ENCODE data around the gene ITPR1. TPM values are rescaled to one million over a fixed set of nuclear protein-coding genes. Genes with fewer than 3 reads are reported as not detected.
A peak's percentile ranks its signal among the peaks of the same experiment; 100 is the strongest.

ITPR1 gene
- total and polyA plus RNA-seq, 4 donors: 3.7 to 39.4 (median 8.2) TPM

GRCh38 chr3:4670352-4670751 is 177.2 kb downstream of the ITPR1 start:
- WGBS: 78% methylated on average over 5 of the region's 5 CpGs
- H3K27ac ChIP-seq (ENCODE audit: low read depth in 1 of 2, low read length in 2 of 2): no peak overlapping the region
- no peak overlapping the region for H3K4me3 ChIP-seq (ENCODE audit: low read depth in 1 of 3, low read length in 3 of 3)
- H3K9ac ChIP-seq (ENCODE audit: low read depth in 1 of 2, low read length in 2 of 2): no peak overlapping the region
- no peaks in the 10 kb centered on the region for H3K27me3 ChIP-seq (ENCODE audit: control insufficient read depth in 4 of 4, insufficient read depth in 4 of 4, low read length in 3 of 4)
- H3K4me1 ChIP-seq (ENCODE audit: control insufficient read depth in 4 of 4, insufficient read depth in 4 of 4, low read length in 3 of 4): no peaks in the 10 kb centered on the region
- TF ChIP-seq REST (IDR thresholded peaks at IDR 0.05): no peak
- peak in 1 of 2 donors; percentile 39 for TF ChIP-seq RAD21 (IDR thresholded peaks at IDR 0.05)
- H3K36me3 ChIP-seq (ENCODE audit: control insufficient read depth in 4 of 4, insufficient read depth in 3 of 4, low read depth in 1 of 4, low read length in 3 of 4): peaks cover 0 to 5% (median 3%) of the 10 kb centered on the region in 4 donors
- no peaks in the 10 kb centered on the region for H3K9me3 ChIP-seq (ENCODE audit: control insufficient read depth in 4 of 4, low read length in 3 of 4)
- no peak for DNase-seq (ENCODE audit: low spot score)

GRCh38 chr3:4672725-4673275 is 179.7 kb downstream of the ITPR1 start:
- DNase-seq (ENCODE audit: low spot score): no peak
- TF ChIP-seq ZBTB33 (IDR thresholded peaks at IDR 0.05): no peak
- no peak for TF ChIP-seq REST (IDR thresholded peaks at IDR 0.05)
- no peak for TF ChIP-seq HNF4G (IDR thresholded peaks at IDR 0.05)
- no peak for TF ChIP-seq JUND (IDR thresholded peaks at IDR 0.05)
- TF ChIP-seq FOXA1 (IDR thresholded peaks at IDR 0.05): no peak
- TF ChIP-seq GABPA (IDR thresholded peaks at IDR 0.05 in 1 of 2, conservative IDR thresholded peaks at IDR 0.05 in 1 of 2): no peak
- no peak for TF ChIP-seq EGR1 (IDR thresholded peaks at IDR 0.05; ENCODE audit: low read depth in 2 of 2)
- no peak for TF ChIP-seq RAD21 (IDR thresholded peaks at IDR 0.05)
- no peak for TF ChIP-seq ATF3 (IDR thresholded peaks at IDR 0.05)
- TF ChIP-seq YY1 (IDR thresholded peaks at IDR 0.05): no peak
- no peak for TF ChIP-seq HNF4A (conservative IDR thresholded peaks at IDR 0.05)
- no peak for TF ChIP-seq MAX (IDR thresholded peaks at IDR 0.05)
- TF ChIP-seq RXRA (IDR thresholded peaks at IDR 0.05): no peak
- TF ChIP-seq FOXA2 (IDR thresholded peaks at IDR 0.05): no peak
- TF ChIP-seq NR2F2 (IDR thresholded peaks at IDR 0.05): no peak
- TF ChIP-seq CTCF (IDR thresholded peaks at IDR 0.05; ENCODE audit: low read depth, low read length, missing input control): no peak
- no peak for TF ChIP-seq SP1 (IDR thresholded peaks at IDR 0.05)
- TF ChIP-seq TAF1 (conservative IDR thresholded peaks at IDR 0.05): no peak
- Histone ChIP-seq H3K4me1 (ENCODE audit: control insufficient read depth in 4 of 4, insufficient read depth in 4 of 4, low read length in 3 of 4) (no peaks in the 10 kb centered on the region), H3K9me3 (ENCODE audit: control insufficient read depth in 4 of 4, low read length in 3 of 4) (no peaks in the 10 kb centered on the region), H3K27me3 (ENCODE audit: control insufficient read depth in 4 of 4, insufficient read depth in 4 of 4, low read length in 3 of 4) (no peaks in the 10 kb centered on the region), H3K9ac (ENCODE audit: low read depth in 1 of 2, low read length in 2 of 2) (no peak overlapping the region), H3K4me3 (ENCODE audit: low read depth in 1 of 3, low read length in 3 of 3) (no peak overlapping the region), H3K27ac (ENCODE audit: low read depth in 1 of 2, low read length in 2 of 2) (no peak overlapping the region), H3K36me3 (ENCODE audit: control insufficient read depth in 4 of 4, insufficient read depth in 3 of 4, low read depth in 1 of 4, low read length in 3 of 4) (peaks cover 0 to 6% (median 4%) of the 10 kb centered on the region in 4 donors)
- WGBS: 82% methylated on average over 11 of the region's 11 CpGs
